CD4-positive, alpha-beta T cell treated with Interferon gamma for 1 hour (primary cell): ENCODE results near the gene CA7.

ENCODE experiments used
- DNase-seq: peaks from one replicate; pipeline ENCODE4 v3.0.0-alpha.2; 2020

CA7 gene

DNA sequence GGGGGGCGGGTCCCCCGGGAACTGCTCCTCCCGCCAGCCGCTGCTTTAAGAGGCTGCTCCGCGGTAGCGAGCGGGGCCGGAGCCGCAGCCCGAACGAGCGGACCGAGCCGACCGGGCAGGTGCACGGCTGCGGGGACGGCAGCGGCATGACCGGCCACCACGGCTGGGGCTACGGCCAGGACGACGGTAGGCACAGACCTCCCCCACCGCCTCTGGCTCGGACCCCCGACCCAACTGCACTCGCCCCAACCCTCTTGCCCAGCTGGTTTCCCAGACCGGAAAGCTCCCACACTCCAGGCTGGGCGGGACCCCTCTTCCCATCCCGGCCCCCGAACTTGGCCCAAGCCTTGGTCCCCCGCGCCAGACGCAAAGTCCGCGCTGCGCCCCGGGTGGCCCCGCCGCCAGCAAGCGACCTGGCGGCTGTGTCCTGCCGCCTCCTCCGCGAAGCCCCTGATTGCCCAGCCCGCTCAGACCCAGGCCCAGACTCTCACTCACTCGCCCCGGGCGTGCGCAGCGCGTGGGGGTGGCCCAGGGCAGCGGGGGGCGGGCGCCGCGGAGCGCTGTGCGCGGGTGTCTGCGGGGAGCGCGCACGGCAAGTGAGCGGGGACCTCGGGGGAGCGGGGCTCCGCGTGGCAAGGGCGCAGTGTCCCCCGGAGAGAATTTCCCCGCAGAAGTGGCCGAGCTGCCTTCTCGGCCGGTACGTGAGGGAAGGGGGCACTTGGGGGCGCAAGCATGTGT, at the start of gene CA7:
CA7 (plus strand) TSS at position 73 of the 738 bp plus-strand sequence; CDS start at position 147, 74 bp downstream.
- no peak for DNase-seq

DNA sequence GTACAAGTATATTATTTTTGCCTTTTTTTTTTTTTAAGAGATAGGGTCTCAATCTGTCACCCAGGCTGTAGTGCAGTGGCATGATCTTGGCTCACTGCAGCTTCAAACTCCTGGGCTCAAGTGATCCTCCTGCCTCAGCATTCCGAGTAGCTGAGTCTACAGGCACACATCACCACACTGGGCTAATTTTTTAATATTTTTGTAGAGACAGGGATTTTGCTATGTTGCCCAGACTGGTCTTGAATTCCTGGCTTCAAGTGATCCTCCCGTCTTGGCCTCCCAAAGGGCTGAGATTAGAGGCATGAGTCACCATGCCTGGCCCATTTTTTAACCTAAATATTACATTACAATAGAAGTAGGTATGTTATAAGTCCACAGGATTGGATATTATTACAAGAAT, 46.1 kb upstream of the CA7 start:
- no peak for DNase-seq

DNA sequence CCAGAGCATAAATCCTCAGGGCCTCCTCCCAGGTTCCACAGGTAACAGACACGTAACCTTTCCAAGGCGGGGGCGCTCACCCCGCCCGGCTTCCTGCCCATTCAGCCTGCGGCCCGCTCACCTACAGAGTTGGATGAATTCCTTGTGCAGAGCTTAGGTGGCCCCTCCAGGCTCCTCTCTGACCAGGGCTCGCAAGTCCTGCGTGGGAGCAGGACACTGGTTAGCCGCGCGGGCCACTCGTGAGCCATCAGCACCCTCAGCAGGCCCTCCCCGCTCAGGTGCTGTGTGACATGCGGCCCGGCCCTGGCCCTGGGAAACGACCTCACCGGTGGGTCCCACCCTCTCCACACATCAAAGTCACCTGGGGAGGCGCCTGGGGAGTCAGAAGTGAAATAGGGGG, 43.4 kb upstream of the CA7 start:
- DNase-seq = no peak

DNA sequence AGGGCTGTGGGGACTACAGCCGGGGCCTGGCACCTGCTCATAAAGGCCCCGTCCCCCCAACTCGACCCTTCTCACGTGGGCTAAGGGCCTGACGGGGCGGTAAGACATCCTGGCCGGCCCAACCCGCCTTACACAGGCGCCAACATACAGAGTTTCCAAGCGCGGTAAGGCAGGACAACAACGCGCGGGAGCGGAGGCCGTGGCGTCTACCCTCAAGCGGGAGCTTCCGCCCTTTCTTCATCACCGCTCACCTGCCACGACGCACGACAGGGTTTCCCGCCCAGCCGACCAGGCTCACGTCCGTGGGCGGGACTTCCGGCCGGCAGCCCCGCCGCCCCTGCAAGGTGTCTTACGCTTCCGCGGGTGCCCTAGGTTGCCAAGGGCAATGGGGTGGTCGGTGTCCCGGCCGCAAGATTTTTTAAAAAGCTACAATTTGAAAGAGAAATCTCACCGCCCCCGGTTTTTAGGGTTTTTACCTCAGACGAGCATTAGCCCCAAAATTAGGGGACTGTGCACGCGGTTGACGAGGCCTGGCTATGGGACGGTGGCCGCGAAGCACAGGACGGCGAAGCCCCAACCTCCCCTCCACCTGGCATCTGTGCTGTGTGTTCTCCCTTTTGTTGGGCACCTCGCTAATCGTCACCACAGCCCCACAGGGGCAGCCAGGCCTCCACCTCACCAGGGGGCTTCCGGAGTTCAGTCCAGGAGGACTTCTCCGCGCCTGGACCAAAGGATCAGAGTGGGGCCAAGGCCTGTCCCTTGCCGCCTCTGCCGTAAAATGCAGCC, 42.7 kb upstream of the CA7 start, which contains the start of gene TERB1:
TERB1 (minus strand) TSS at position 265 of the 786 bp plus-strand sequence. CDS start 4,786 bp downstream, outside the sequence.
- no peak for DNase-seq

DNA sequence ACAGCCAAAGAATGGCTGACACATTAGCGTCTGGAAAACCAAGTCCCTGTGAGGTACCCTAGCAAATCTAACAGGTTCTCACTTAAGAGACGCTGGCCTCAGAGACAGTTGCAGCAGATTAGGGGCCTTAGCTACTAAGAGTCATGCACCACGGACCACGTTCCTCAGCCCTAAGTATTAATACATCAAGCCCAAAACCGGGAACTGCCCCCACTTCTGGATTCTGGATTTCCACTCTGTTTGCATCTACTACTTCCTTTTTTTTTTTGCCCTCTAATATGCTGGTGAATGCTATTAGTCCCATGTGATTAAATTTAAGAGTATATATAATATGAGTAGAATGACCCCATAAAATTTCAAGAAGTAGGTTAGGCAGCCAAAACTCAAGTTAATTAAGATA, 42.1 kb upstream of the CA7 start:
- no peak for DNase-seq

DNA sequence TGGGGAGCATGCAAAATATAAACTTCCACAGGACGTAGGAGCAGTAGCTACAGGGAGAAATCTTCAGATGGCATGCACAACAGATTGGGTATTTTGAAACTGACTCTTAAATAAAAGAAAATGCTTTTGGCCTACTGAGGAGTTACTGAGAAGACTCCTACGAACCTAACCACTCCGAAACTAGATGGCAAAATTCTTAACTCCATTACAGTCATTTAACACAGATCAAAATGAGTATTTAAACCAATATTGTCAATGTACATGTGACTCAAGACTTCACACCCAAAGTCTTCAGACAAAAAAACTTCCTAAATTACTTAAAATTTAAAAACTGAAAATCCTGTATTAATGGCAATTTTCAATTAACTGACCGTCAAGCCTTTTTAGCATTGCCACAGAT, 34.4 kb upstream of the CA7 start:
- no peak for DNase-seq

DNA sequence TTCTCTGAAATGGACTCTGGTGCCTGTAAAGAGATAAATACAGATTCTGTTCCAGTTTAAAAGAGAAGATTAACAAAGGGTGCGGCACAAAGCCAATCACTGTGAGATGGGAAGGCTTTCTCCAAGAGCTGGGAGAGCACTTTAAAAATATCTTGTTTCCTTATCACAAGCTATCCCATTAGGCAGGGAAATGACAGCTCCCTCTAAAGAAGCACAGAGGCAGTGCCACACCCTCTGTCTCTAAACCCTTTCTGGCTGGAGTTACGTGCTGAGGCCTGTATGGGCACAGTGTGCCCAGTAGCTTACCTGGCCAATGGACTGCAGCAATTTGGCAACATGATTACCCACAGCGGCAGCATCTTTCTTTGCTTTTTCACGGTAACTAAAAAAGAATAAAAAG, 33.8 kb upstream of the CA7 start:
- DNase-seq = no peak

DNA sequence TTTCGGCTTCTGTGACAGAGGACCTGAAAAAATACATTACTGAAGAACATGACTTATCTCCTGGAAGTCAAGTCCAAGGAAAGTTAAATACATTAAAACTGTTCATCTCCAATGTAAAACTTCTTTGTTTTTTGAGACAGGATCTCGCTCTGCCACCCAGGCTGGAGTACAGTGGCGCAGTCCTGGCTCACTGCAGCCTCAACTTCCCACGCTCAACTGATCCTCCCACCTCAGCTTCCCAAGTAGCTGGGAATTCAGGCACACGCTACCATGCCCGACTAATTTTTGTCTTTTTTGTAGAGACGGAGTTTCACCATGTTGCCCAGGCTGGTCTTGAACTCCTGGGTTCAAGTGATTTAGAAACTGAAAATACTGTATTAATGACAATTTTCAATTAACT, 33.2 kb upstream of the CA7 start:
- no peak for DNase-seq

DNA sequence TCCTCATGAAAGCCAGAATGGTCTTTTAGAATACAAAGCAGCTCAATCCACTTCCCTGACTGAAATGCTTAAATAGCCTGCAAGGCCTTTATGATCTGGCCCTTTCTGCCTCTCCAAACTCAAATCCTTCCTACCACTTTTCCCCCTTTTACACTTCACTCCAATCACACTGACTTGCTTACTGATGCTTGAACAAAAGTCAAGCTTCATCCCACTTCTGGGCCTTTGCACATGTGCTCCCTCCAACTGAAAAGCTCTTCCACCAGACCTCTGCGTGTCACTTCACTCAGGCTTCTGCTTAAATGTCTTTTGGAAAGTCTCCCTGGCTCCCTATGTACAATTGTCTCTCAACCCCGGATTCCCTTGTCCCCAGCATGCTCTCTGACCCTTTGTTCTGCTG, 29.5 kb upstream of the CA7 start:
- DNase-seq = no peak

DNA sequence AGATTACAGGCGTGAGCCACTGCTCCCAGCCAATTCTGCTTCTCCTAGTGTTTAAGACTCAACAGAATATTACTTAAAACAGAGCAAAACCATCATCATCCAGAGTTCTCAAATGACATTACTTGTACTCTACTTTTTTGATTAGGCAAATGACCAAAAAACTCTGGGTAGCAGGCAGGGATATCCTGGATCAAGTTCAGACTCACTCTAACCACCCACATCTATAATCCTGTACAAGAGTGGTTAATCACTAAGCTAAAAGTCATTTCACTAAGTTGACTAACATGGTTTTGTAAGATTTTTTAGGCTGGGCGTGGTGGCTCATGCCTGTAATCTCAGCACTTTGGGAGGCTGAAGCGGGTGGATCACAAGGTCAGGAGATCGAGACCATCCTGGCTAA, 20.2 kb upstream of the CA7 start:
- no peak for DNase-seq

DNA sequence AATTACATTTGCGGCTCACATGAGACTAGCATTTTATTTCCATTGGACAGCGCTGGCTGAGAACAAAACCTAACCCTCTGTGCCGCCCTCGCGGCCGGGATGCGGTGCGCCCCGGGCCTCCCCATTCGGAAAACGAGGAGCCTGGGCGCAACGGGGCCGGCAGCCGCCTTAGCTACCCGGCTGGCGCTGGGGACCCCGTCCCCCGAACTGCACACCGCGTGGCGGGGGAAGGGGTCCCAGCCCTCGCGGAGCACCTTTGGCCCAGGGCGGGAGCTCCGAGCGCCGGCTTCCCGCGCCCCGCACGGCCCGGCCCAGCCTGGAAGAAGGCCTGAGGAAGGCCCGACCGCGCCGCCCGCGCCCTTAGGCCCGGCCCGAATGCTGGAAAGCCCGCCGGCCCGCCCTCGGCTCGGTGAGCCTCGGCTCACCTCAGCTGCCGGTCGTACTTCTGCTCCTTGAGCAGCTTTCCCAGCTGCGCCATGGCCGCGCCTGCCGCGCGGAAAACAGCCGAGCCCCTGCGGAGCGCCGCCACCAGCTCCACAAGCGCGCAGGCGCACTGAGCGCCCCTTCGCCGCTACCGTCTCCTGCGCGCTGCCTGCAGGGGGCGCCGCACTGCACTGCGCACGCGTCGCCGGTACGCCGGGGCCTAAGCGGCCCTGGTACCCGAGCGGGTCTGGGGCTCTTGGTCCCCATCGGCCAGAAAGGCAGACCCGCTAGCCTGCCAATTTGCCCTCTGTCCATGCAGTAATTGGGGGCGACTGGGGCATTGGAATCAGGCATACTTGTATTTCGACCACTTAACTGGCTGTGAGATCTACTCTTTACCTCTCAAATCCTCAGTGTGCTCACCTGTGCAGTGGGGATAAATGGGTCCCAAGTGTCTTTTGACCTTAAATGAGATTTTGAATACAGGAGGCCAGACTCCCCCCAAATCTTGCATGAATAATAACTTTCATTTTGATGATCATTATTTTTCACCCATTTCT, 13.5 kb upstream of the CA7 start, which contains the start of gene NAE1:
NAE1 (minus strand) TSS at position 555 of the 983 bp plus-strand sequence; CDS start at position 478, 77 bp downstream.
- peak; percentile 88 for DNase-seq

DNA sequence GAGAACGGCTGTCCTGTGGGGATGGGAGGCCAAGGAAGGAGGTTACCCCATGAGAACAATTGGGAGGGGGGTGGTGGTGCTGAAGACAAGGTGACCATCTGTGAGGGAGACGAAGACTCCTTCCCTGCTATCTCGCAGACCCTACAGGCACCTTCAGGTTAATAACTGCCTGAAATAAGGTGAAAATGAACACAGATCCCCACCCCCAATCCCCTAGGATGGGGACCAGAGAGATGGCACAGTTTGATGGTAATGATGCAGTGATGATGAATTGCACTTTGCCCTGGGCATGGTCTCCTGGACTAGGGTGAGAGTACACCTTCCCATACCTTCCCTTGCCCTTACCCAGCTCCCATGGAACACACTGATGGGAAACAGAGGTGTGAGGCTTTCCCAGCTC, 12.0 kb upstream of the CA7 start:
- no peak for DNase-seq

DNA sequence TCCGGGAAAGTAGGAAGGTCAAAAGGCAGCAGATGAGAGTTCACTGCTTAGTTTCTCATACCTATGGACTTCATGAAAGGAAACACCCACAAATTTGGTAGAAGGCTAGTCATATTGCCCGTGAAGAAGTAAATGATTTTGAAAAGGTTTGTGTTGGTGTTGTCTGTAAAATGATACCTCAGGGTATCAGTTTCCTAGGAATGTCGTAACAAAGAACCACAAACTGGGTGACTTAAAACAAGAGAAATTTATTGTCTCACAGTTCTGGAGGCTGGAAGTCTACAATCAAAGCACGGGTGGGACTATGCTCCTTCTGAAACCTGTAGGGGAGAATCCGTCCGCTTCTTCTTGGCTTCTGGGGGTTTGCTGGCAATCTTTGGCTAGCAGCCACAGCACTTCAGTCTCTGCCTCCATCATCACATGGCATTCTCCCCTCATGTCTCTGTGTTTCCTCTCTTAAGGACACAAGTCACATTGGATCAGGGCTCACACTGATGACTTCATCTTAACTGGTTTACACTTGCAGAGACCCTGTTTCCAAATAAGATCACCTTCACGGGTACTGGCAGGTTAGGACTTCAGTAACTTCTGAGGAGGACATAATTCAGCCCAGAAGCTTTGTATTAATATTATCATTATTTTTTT, 11.4 kb upstream of the CA7 start:
- no peak for DNase-seq

DNA sequence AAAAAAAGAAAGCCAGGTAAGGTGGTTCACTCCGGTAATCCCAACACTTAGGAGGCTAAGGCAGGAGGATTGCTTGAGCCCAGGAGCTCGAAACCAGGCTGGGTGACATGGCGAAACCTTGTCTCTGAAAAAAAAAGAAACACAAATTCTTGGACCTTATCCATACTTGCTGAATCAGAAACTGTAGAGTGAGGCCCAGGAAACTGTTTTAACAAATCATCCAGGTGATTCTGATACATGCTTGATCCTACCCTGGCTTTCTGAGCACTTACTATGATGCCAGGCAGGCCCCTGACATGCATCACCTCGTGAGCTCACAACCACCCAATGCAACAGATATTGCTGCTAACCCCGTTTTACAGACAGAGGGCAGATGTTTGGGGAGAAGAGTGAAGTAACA, 9.5 kb upstream of the CA7 start:
- DNase-seq = no peak

DNA sequence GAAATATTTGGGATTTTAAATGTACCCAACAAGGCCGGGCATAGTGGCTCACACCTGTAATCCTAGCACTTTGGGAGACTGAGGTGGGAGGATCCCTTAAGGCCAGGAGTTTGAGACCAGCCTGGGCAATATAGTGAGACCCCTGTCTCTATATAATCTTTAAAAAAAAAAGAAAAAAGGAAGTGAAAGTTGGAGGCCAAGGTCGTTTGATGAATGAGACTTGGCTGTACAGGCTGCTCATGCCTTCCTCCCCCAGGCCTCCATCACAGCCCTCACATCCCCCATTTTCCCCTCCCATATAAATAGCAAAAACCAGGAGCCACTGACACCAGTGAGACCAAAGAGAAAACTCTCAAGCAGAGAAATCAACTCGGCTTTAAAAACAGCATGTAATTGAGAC, 3.3 kb upstream of the CA7 start:
- no peak for DNase-seq

DNA sequence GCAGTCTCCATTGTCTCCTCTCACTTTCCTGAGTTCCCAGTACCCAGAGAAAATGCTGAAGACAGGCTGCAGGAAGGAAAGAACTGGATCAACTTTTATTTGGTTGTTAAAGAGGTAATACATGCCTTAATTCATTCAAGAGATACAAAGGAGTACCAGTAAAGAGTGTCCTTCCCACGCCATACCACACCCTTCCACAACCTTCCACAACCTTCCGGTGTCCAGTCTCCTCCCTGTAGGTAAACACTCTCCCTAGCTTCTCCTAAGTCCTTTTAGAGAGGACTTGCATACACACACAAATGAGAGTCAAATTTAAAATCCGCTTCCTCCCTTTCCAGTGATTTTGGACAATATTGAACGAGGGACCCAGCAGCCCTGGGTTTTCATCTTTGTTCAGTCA, 2.8 kb upstream of the CA7 start:
- no peak for DNase-seq

DNA sequence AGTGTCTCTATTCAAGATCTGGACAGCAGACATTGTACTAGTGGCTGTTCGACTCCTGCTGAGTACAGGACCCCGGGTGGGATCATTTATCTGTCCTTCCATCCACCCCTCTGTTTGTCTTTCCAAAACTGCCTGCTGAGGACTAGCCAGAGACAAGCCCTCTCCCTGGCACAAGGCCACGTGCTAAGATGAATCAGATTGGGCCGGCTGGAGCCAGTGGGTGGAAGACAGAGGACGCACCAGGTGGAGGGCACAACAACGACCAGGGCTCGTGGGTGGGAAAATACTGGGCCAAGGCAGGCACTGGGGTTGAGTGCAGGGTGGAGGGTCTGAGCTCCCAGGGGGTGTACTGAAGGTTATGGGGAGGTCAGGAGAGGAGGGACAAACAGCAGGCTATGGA, 1.4 kb upstream of the CA7 start:
- no peak for DNase-seq

DNA sequence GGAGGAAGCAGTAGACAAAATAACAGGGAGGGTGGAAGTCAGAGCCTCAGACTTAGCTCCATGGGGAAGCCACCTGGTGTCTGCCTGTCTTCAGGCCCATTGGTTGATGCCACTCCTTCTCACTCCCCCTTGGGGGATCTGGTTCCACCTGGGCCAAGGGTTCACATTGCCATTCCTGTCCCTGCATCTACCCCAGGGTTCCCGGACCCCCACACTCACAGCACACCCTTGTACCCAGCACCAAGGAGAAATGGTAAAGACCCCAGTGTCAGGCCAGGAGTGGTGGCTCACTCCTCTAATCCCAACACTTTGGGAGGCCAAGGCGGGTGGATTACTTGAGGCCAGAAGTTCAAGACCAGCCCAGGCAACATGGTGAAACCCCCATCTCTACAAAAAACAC, 1.0 kb upstream of the CA7 start:
- no peak for DNase-seq

DNA sequence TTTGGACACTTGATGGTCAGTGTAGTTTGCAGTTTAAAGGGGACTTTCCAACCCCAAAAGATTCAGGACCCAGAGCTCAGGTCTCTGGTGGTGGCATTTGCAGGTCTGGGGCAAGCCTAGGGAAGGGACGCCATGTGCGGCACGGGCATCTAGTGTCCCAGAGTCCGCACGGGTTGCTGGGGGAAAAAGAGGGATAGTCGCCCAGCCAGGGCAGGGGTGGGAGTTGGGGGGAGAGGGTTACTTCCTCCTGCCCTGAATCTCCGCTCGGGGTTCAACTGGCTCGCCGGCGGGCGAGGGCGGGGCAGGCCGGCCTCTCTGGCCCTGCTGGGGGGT, 239 bp upstream of the CA7 start:
- no peak for DNase-seq

DNA sequence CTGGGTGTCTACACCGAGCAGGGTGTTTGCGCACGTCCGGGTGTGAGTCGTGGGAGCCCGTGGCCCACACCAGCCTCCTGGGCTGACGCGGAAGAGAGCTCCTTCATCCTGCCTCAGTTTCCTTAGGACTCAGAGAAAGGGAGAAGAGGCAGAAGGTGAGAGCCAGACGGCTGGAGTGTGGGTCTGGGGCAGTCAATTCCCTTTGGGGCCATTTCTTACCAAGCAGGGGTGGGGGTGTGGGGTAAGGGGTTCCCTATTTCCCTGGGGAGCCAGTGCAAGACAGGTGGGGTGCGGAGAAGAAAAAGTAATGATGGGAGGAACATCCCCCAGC, 831 bp downstream of the CA7 start:
- DNase-seq = no peak

DNA sequence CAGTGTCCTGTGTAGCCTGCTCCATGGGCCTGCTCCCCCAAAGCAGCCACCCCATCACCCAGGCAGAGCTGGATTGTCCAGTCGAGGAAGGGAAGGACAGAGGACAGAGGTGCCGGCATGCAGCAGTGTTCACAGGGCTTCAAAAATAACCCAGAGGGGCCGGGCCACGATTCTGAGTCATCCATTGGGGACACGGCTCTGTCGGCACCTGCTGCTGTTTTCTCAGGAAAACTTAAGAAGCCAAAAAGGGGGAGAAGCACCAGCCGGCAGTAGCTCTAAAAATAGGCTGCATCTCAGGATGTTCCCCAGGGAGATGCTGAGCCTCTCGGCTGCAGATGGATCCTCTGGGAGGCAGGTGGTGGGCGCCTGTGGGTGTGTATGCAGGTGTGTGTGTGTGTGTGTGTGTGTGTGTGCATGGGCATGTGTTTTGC, 1.6 kb downstream of the CA7 start:
- DNase-seq = no peak

DNA sequence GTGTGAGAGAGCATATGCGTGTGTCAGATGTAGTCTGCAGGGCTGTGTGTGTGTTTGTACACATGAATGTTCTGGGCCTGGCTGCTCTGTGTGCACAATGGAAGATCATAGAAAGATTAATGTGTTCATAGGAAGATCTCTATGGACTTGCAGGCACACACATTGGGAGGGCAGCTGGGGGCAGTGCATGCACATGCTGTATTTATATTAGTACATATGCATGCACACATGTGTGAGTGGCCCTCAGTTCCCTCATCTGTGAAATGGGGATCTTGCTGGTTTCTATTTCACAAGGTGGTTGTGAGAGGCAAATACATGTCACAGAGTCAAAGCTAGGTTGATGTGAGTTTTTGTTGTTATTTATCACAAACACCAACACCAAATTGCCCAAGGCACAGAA, 2.1 kb downstream of the CA7 start:
- DNase-seq = no peak

DNA sequence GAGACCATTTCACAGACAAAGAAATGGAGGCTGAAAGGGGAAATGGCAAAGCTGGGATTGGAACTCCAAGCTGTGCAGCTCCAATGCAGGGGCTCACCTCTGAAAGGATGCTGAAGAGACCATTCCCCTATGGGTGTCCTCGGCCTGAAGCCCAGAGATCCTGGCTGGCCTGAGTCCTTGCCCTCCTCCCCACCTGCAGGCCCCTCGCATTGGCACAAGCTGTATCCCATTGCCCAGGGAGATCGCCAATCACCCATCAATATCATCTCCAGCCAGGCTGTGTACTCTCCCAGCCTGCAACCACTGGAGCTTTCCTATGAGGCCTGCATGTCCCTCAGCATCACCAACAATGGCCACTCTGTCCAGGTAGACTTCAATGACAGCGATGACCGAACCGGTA, 2.6 kb downstream of the CA7 start:
- no peak for DNase-seq
